Retinal pigment epithelial cell (primary cell): ENCODE data around the gene KCNK13.
"Not testable (repeated sequence)": the region's sequence is repeated elsewhere in the genome, so short reads cannot be mapped to it uniquely, and the experiment has no call there.

Experiments used
- DNase-seq: peaks from one replicate; pipeline ENCODE4 v3.0.0-alpha.2; 2010; ENCODE audit warnings: low read depth
- H3K4me3 ChIP-seq: 2 replicates; pipeline ENCODE4 v1.5.1; 2011; ENCODE audit warnings: mild to moderate bottlenecking, low read length, control low read depth, moderate library complexity
- TF ChIP-seq, protein P1 (sequence below): conservative IDR thresholded peaks from 2 replicates; pipeline ENCODE4 v1.5.1; 2011; ENCODE audit warnings: low read depth, low read length, control low read depth, inconsistent platforms

The KCNK13 gene

GRCh38 chr14:90213099-90213748 is 151.4 kb downstream of the KCNK13 start:
- DNase-seq: no peak
- H3K4me3 ChIP-seq: no peak overlapping the region
- TF ChIP-seq, protein P1, sequence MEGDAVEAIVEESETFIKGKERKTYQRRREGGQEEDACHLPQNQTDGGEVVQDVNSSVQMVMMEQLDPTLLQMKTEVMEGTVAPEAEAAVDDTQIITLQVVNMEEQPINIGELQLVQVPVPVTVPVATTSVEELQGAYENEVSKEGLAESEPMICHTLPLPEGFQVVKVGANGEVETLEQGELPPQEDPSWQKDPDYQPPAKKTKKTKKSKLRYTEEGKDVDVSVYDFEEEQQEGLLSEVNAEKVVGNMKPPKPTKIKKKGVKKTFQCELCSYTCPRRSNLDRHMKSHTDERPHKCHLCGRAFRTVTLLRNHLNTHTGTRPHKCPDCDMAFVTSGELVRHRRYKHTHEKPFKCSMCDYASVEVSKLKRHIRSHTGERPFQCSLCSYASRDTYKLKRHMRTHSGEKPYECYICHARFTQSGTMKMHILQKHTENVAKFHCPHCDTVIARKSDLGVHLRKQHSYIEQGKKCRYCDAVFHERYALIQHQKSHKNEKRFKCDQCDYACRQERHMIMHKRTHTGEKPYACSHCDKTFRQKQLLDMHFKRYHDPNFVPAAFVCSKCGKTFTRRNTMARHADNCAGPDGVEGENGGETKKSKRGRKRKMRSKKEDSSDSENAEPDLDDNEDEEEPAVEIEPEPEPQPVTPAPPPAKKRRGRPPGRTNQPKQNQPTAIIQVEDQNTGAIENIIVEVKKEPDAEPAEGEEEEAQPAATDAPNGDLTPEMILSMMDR: no peak

GRCh38 chr14:90228478-90228877 is 166.7 kb downstream of the KCNK13 start:
- no peak overlapping the region for H3K4me3 ChIP-seq
- no peak for DNase-seq
- TF ChIP-seq, protein P1: no peak

GRCh38 chr14:90229942-90230341 is 168.1 kb downstream of the KCNK13 start:
- H3K4me3 ChIP-seq, DNase-seq: not testable (repeated sequence)
